NCI-H82 (cell line): ENCODE data around the gene DAPP1.
"Not testable (repeated sequence)": the region's sequence is repeated elsewhere in the genome, so short reads cannot be mapped to it uniquely, and the experiment has no call there.

Source experiments
- DNase-seq: peaks from one replicate; lab custom pipeline; 2025; lab: John Stamatoyannopoulos, UW

The DAPP1 gene

GRCh38 chr4:99824070-99824599, 7.5 kb downstream of the DAPP1 start:
- DNase-seq = no peak

GRCh38 chr4:99825272-99825671, 8.6 kb downstream of the DAPP1 start:
- DNase-seq = no peak

- DNase-seq = no peak
Measured at GRCh38 chr4:99826016-99826415, 9.4 kb downstream of the DAPP1 start.

GRCh38 chr4:99827454-99827853, 10.8 kb downstream of the DAPP1 start:
- no peak for DNase-seq

GRCh38 chr4:99827857-99828256, 11.2 kb downstream of the DAPP1 start:
- no peak for DNase-seq

- no peak for DNase-seq
Measured at GRCh38 chr4:99828477-99828876, 11.8 kb downstream of the DAPP1 start.

GRCh38 chr4:99830051-99830450, 13.4 kb downstream of the DAPP1 start:
- DNase-seq = not testable (repeated sequence)

- DNase-seq = no peak
Measured at GRCh38 chr4:99832321-99832720, 15.7 kb downstream of the DAPP1 start.

GRCh38 chr4:99832758-99833157, 16.1 kb downstream of the DAPP1 start:
- no peak for DNase-seq

GRCh38 chr4:99833756-99834155, 17.1 kb downstream of the DAPP1 start:
- no peak for DNase-seq

GRCh38 chr4:99834569-99834968, 17.9 kb downstream of the DAPP1 start:
- DNase-seq = no peak

- no peak for DNase-seq
Measured at GRCh38 chr4:99835942-99836341, 19.3 kb downstream of the DAPP1 start.

- no peak for DNase-seq
Measured at GRCh38 chr4:99838927-99839326, 22.3 kb downstream of the DAPP1 start.

GRCh38 chr4:99841129-99841528, 24.5 kb downstream of the DAPP1 start:
- DNase-seq = no peak

GRCh38 chr4:99843413-99843812, 26.8 kb downstream of the DAPP1 start:
- no peak for DNase-seq

- DNase-seq = no peak
Measured at GRCh38 chr4:99844048-99844447, 27.4 kb downstream of the DAPP1 start.

GRCh38 chr4:99845179-99845578, 28.6 kb downstream of the DAPP1 start:
- DNase-seq = no peak

- DNase-seq = no peak
Measured at GRCh38 chr4:99845708-99846469, 29.3 kb downstream of the DAPP1 start.

GRCh38 chr4:99846891-99847290, 30.3 kb downstream of the DAPP1 start:
- DNase-seq = no peak

GRCh38 chr4:99847362-99847976, 30.8 kb downstream of the DAPP1 start:
- no peak for DNase-seq

- no peak for DNase-seq
Measured at GRCh38 chr4:99848591-99849001, 32.0 kb downstream of the DAPP1 start.

- DNase-seq = no peak
Measured at GRCh38 chr4:99852199-99852749, 35.6 kb downstream of the DAPP1 start.

- DNase-seq = no peak
Measured at GRCh38 chr4:99853190-99853589, 36.6 kb downstream of the DAPP1 start.
